SK-N-MC (cell line): ENCODE data around the gene PTPRJ.

Experiments
- DNase-seq: peaks from one replicate; pipeline ENCODE4 v3.0.0-alpha.2; 2011; ENCODE audit warnings: low read depth, low spot score
- H3K27ac ChIP-seq: fragments of 200-600 bp; sonication (generic); 2 replicates; pipeline ENCODE4 v1.5.1; 2016; ENCODE audit warnings: mixed run types
- H3K36me3 ChIP-seq: fragments of 200-600 bp; sonication (generic); 2 replicates; pipeline ENCODE4 v1.6.1; 2017; ENCODE audit warnings: antibody characterized with exemption, low read length, mixed read lengths; ENCODE audit not compliant: insufficient read depth
- H3K4me3 ChIP-seq: fragments of 200-600 bp; sonication (generic); 2 replicates; pipeline ENCODE4 v1.5.1; 2016
- H3K9ac ChIP-seq: fragments of 200-600 bp; sonication (generic); 2 replicates; pipeline ENCODE4 v1.8.0; 2017; ENCODE audit warnings: mixed run types, mixed read lengths; ENCODE audit not compliant: insufficient read length
- H3K9me3 ChIP-seq: fragments of 200-600 bp; sonication (generic); 2 replicates; pipeline ENCODE4 v1.6.1; 2017; ENCODE audit warnings: low read depth, mild to moderate bottlenecking, antibody characterized with exemption, low read length, moderate library complexity, mixed read lengths
- EZH2 ChIP-seq: fragments of 200-600 bp; sonication (generic); IDR thresholded peaks from one replicate; pipeline ENCODE4 v1.6.1; 2017; ENCODE audit warnings: antibody characterized with exemption
- FOXP2 ChIP-seq: optimal IDR thresholded peaks from 2 replicates; pipeline ENCODE3; 2011; ENCODE audit warnings: mild to moderate bottlenecking, moderate library complexity; ENCODE audit not compliant: insufficient read depth; ENCODE audit errors: extremely low read length, control extremely low read depth
- POLR2AphosphoS5 ChIP-seq: IDR thresholded peaks from 2 replicates; pipeline ENCODE4 v1.6.1; 2012; ENCODE audit warnings: mild to moderate bottlenecking, low read depth, low read length, borderline replicate concordance

Gene PTPRJ

GRCh38 chr11:48008951-48009270, 28.6 kb downstream of the PTPRJ start:
- H3K9ac ChIP-seq: no peak overlapping the region
- no peaks in the 10 kb centered on the region for H3K9me3 ChIP-seq
- no peak overlapping the region for H3K27ac ChIP-seq
- TF ChIP-seq POLR2AphosphoS5 (no peak), EZH2 (no peak), FOXP2 (no peak)
- no peaks in the 10 kb centered on the region for H3K36me3 ChIP-seq
- DNase-seq: no peak
- H3K4me3 ChIP-seq: no peak overlapping the region

GRCh38 chr11:48011102-48011797, 30.9 kb downstream of the PTPRJ start:
- Histone ChIP-seq H3K9me3 (no peaks in the 10 kb centered on the region), H3K27ac (no peak overlapping the region), H3K36me3 (no peaks in the 10 kb centered on the region), H3K9ac (no peak overlapping the region), H3K4me3 (no peak overlapping the region)
- no peak for TF ChIP-seq POLR2AphosphoS5
- TF ChIP-seq EZH2: no peak
- TF ChIP-seq FOXP2: no peak
- no peak for DNase-seq

- no peaks in the 10 kb centered on the region for H3K9me3 ChIP-seq
- no peak overlapping the region for H3K27ac ChIP-seq
- H3K36me3 ChIP-seq: no peaks in the 10 kb centered on the region
- H3K9ac ChIP-seq: no peak overlapping the region
- DNase-seq: no peak
- TF ChIP-seq POLR2AphosphoS5 (no peak), FOXP2 (no peak), EZH2 (no peak)
- no peak overlapping the region for H3K4me3 ChIP-seq
Observed at GRCh38 chr11:48011798-48012391, 31.5 kb downstream of the PTPRJ start.

- no peak for DNase-seq
- no peak for TF ChIP-seq EZH2
- no peak for TF ChIP-seq FOXP2
- TF ChIP-seq POLR2AphosphoS5: no peak
- Histone ChIP-seq H3K27ac (no peak overlapping the region), H3K9me3 (no peaks in the 10 kb centered on the region), H3K4me3 (no peak overlapping the region), H3K36me3 (no peaks in the 10 kb centered on the region), H3K9ac (no peak overlapping the region)
Observed at GRCh38 chr11:48013269-48013901, 33.0 kb downstream of the PTPRJ start.

GRCh38 chr11:48014917-48015316, 34.6 kb downstream of the PTPRJ start:
- H3K27ac ChIP-seq: no peak overlapping the region
- DNase-seq: no peak
- TF ChIP-seq POLR2AphosphoS5: no peak
- no peak for TF ChIP-seq EZH2
- TF ChIP-seq FOXP2: no peak
- no peak overlapping the region for H3K4me3 ChIP-seq
- no peaks in the 10 kb centered on the region for H3K36me3 ChIP-seq
- H3K9ac ChIP-seq: no peak overlapping the region
- H3K9me3 ChIP-seq: no peaks in the 10 kb centered on the region

- Histone ChIP-seq H3K36me3 (no peaks in the 10 kb centered on the region), H3K4me3 (no peak overlapping the region), H3K9me3 (no peaks in the 10 kb centered on the region), H3K27ac (no peak overlapping the region), H3K9ac (no peak overlapping the region)
- TF ChIP-seq POLR2AphosphoS5 (no peak), FOXP2 (no peak), EZH2 (no peak)
- DNase-seq: no peak
Observed at GRCh38 chr11:48017105-48017830, 36.9 kb downstream of the PTPRJ start.

- Histone ChIP-seq H3K9me3 (no peaks in the 10 kb centered on the region), H3K36me3 (no peaks in the 10 kb centered on the region), H3K9ac (no peak overlapping the region), H3K27ac (no peak overlapping the region), H3K4me3 (0 out of 2 replicates have a peak overlapping the region, but pooled peaks have one; percentile 3)
- no peak for DNase-seq
- TF ChIP-seq EZH2 (no peak), FOXP2 (no peak), POLR2AphosphoS5 (no peak)
Observed at GRCh38 chr11:48017831-48018527, 37.6 kb downstream of the PTPRJ start.
